Peyer's patch (tissue), 4 donors: ENCODE measurements around the gene CLCN4.

Experiments used
- POLR2A ChIP-seq, 2 donors: fragments of 450-650 bp; IDR thresholded peaks; one replicate each; pipeline ENCODE4 v1.5.1; 2017; ENCODE audit warnings: antibody characterized with exemption in 2 of 2, mild to moderate bottlenecking in 2 of 2, moderate library complexity in 2 of 2
- TF ChIP-seq, protein P1 (sequence below), 6 experiments: fragments of 450-650 bp in 4 of 6; fragments of 200-600 bp in 2 of 6; sonication (generic) in 1 of 6; IDR thresholded peaks; one replicate each; pipeline ENCODE4 v1.5.1; 2017 to 2019; ENCODE audit warnings: antibody characterized with exemption in 6 of 6, mild to moderate bottlenecking in 3 of 6, moderate library complexity in 1 of 6

DNA sequence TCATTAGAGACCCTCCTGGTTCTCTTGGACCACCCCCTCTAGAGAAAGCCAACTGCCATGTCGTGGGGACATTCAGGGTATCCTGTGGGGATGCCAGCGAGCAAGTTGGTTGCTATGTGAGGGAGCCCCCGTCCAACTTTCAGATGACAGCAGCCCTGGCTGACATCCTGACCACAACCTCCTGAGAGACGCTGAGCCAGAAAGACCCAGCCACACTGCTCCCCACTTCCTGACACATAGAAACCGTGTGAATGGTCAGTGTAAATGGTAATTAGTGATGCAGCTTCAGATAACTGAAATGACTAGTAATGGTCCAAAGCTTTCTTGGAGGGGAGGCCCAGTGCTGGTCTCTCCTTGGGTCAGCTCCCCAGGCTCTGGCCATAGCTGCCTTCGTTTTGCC, 10.8 kb downstream of the CLCN4 start:
- TF ChIP-seq POLR2A (IDR thresholded peaks at IDR 0.05), result no peak
- TF ChIP-seq, protein P1, sequence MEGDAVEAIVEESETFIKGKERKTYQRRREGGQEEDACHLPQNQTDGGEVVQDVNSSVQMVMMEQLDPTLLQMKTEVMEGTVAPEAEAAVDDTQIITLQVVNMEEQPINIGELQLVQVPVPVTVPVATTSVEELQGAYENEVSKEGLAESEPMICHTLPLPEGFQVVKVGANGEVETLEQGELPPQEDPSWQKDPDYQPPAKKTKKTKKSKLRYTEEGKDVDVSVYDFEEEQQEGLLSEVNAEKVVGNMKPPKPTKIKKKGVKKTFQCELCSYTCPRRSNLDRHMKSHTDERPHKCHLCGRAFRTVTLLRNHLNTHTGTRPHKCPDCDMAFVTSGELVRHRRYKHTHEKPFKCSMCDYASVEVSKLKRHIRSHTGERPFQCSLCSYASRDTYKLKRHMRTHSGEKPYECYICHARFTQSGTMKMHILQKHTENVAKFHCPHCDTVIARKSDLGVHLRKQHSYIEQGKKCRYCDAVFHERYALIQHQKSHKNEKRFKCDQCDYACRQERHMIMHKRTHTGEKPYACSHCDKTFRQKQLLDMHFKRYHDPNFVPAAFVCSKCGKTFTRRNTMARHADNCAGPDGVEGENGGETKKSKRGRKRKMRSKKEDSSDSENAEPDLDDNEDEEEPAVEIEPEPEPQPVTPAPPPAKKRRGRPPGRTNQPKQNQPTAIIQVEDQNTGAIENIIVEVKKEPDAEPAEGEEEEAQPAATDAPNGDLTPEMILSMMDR (IDR thresholded peaks at IDR 0.05), result no peak
